Activated T-helper 1 cell treated with anti-CD3 and anti-CD28 coated beads, Interleukin-2, amount 50 U/mL, for 16 hours (primary cell): ENCODE measurements around the gene KCNJ5.
A peak's percentile ranks its signal among the peaks of the same experiment; 100 is the strongest.

ENCODE experiments used
- DNase-seq, 2 donors: peaks; one replicate each; pipeline ENCODE4 v3.0.0-alpha.2; 2020; ENCODE audit warnings: low read depth in 1 of 2, low spot score in 1 of 2

Gene KCNJ5

DNA sequence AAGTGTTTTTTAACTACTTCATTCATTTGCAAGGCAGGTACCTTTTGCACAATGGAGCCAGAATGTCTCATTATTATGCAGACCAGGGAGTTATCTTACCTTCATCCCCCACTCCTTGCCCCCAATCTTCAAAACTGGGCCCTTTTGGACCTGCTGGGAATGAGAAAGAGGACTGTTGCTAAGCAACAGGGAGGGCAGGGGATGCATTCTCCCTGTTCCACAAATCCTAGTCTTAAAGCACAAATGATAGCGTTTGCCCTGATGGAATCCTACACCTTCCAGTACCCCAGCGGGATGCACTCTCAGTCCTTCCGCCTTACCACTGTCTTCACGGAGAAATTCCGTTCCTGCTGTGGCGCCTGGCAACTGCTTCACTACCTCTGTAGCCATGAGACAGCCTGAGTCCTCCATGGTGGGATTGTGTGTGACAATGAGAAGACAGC is 20.0 kb upstream of the KCNJ5 start:
- DNase-seq: no peak

DNA sequence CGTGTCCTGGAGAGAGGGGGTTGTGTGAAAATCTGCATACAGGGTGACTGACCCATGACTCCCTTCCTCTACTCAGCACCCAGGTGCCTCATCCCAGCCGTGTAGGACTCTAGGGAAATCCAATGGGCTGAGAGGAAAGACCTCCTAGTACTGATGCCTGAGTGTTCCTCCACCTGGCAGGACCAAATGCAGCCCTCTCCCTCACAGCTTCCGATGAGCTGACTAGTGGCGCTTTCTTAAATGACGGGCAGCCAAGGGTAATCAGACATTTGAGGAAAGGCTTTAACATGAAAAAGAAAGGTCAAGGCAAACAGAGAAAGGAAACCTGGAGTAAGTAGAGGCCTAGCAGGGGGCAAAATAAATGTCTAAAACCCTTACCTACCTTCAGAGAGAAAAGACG is 19.1 kb upstream of the KCNJ5 start:
- DNase-seq: no peak

DNA sequence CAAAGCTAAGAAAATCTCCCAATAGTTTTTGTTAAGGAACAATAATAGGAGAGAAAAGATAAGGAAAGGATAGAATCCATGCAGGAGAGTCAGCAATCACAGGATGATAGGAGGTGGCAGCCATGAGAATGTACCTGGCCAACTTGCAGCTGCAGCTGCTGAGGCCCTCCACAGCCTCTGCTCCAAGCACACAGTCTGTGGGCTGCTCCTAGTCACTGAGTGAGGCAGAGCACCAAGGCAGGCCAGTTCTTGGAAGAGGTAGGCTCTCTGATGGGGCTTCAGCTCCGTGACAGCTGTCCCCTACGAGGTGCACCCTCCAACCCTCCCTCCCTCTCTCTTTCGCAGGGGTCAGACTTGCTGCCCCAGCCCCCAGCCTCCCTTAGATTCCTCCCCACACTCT is 18.6 kb upstream of the KCNJ5 start:
- no peak for DNase-seq

DNA sequence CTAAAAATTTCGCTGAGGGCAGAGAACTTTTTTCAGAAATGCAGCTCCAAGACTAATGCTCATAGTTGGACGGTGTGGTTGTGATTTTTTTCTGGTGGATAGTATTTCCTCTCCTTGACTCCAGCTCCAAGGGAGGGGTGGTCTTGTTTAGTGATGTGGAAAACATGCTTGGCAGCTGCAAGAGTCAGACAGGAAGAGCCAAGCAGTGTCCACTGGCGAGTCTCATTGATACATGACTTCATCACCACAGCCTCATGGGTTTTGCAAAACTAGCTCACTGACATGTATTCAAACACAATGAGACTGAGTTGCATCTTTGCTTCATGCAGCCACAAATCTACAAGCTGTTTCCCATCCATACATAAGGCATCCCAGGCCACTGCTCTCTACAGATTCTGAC is 16.7 kb upstream of the KCNJ5 start:
- no peak for DNase-seq

DNA sequence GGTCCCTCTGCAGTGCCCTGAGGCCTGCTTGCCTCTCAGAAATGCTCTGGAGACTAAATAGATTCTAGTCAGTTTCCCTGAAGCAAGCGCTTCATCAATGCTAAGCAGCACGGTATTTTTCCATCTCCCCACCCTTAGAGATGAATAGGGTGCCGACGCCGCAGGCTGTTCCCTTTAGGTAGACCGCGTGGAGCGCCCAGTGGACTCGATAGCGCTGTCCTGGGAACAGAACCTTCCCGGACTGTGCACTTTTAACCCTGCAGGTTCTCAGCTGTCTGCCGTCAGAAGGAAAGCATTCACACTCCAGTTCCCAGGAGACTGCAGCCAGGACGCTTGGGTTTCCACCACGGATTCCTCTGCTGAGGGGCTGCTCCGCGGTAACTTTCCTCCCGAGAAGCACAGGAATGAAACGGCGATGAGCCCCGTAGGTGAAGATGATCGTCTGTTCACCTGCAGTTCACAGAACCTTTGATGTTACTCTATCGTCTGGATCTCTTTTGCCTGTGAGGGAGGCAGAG is 15.0 kb upstream of the KCNJ5 start:
- DNase-seq: no peak

DNA sequence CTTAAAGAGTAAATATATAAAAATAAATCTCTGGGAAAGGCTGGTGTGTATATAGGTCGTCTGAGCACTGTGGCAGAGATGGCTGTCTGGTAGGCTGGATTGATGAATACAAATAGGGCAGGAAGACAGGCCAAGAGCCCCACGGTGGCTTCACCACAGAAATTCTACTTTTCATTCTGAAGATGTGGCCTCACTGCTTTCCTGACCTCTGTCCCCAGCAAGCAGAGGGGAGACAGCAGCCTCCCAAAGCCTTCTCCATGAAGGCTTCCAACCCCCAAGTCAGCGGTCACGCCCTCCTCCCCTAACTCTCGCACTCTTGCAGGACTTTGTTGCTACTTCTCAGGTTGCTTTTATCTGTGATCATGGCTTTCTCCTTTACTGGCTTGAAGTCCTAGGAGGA is 13.4 kb upstream of the KCNJ5 start:
- no peak for DNase-seq

DNA sequence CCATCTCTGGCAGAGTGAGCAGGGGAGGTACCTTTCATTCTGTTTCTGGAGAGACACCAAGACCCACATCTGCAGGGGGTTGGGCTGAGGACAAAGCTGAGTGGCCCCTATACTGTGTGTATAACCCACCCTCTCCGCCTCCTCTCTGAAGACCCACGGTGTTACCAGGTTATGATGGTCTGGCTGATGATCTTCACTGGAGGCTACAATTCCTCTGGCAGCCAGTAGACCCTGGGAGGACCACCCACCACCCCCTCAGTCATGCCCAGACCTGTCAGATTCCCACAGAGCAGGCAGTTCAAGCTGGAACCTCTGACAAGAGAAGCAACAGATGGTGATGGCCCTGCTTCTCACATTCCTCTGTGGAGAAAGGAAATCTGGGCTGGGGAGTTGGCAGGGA is 12.7 kb upstream of the KCNJ5 start:
- DNase-seq: no peak

DNA sequence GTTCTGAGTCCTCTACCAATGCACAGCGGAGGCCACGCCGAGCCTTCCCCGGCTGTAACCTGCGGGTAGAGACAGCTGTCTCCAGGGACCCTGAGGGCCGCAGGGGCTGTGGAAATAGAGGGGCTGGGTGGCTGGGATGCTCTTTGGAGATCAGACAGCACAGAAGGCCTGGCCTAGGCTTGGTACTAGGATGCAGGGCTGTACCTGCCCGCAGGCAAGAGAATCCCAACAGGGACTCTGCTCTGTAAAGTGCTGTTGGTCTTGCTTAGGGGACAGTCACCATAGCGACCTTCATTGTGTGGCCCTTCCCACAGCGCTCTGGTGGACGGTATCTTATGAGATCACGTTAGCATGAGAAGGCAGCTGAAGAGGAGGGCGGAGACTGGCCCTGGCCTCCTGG is 11.3 kb upstream of the KCNJ5 start:
- no peak for DNase-seq

DNA sequence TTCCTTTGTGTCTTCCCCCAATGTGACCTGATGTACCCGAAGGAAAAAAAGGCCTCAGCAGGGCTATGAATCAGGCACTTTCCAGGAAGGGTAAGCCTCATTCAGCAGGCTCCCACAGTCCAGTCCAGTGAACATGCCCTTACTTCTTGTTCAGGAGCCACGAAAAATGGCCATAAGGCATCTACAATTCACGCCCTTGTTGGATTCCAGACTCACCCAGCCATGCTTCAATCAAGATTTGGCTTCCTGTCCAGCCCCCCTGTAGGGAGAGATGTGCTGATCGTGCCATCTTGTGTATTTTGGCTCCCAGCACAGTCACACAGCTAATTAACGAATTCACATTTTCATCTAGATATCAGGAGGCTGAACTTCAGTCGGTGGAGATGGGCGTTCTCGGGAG is 9.9 kb upstream of the KCNJ5 start:
- DNase-seq: no peak

DNA sequence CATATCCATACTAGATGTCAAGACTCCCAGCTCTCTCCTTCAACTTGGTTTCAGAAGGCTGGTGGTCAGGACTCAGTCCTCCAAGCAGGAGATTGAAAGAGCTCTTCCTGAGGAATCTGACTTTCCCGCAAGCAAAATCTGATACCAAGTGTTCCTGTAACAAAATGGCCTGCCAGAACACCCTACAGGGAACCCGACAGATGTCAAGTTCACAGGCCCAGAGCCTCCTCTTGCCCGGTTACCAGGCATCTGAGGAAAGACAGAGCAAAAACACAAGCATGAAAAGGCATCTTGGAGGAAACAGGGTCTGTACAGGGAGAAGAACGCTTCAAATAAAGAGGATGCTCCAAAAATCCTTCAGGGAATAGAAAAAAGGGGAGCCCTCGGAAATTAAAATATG is 8.7 kb upstream of the KCNJ5 start:
- no peak for DNase-seq

DNA sequence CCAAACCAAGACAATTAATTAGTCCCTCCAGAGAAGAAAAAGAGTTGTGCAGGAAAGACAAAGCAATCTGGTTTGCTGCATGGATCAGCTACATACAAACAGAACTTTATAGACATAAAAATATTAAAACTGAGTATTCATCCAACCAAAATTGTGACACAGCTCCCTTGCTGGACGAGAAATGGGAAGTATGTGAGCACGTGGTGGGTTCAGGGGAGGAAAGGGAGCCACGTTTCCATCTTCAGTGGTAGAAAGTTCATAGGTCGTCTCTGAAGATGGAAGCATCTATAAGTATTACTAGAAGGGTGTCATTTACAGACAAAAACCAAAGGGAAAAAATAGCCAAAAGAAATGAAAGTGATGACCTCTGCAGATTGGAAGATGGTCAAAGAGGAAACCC is 7.1 kb upstream of the KCNJ5 start:
- no peak for DNase-seq

DNA sequence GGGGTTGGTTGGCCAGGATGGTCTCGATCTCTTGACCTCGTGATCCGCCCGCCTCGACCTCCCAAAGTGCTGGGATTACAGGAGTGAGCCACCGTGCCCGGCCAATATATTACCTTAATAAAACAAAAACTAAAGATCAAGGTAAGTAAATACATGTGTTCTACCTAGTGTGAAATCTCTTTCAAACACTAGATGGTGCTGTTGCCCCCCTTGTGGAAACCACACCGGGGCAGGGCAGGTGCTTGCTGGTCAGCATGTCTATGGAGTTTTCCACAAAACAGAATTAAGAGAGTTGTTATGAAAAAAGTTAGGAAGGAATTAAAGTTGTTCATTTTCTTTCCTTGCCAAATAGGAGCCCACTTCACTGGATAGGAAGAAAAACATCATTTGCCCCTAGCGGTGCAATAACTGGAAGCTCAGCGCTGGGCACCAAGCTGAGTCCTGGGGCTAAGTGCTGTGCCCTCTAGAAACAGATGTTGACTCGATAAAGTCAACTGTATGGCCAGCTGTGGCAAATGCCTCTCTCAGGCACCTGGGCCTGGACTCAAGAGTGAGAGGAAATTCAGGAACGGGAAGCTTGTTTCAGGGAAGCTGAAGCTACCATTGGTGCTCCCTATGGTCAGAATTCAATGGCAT is 6.3 kb upstream of the KCNJ5 start:
- peak in 1 of 2 donors; percentile 25 for DNase-seq

DNA sequence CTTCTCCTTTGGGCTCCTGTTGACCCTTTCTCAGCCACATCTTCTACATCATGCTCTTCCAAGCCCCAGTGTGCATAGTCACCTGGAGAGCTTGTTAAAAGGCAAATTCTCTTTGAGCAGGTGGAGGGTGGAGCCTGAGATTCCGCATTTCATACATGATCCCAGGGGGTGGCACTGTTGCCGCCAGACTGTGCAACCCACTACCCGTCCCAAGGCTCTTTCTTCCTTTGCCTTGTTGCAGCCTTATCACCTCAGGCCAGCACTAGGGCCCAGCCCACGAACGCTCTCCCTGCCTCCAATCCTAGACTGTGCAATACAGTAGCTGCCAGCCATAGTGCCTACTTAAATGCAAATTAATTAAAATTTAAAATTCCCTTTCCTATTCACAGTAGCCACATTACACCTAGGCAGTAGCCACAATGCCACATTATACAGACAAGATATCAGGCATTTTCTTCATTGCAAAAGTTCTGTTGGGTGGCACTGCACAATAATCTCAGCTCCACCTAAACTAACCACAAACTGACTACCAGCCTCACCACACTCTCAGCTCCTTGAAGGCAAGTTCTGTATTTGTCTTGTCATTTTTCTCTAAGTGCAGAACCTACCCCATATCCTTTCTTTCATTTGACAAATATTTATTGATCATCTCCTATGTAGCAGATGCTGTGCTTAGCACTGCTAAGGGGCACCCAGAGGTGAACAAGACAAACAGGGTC is 4.6 kb upstream of the KCNJ5 start:
- DNase-seq: no peak

DNA sequence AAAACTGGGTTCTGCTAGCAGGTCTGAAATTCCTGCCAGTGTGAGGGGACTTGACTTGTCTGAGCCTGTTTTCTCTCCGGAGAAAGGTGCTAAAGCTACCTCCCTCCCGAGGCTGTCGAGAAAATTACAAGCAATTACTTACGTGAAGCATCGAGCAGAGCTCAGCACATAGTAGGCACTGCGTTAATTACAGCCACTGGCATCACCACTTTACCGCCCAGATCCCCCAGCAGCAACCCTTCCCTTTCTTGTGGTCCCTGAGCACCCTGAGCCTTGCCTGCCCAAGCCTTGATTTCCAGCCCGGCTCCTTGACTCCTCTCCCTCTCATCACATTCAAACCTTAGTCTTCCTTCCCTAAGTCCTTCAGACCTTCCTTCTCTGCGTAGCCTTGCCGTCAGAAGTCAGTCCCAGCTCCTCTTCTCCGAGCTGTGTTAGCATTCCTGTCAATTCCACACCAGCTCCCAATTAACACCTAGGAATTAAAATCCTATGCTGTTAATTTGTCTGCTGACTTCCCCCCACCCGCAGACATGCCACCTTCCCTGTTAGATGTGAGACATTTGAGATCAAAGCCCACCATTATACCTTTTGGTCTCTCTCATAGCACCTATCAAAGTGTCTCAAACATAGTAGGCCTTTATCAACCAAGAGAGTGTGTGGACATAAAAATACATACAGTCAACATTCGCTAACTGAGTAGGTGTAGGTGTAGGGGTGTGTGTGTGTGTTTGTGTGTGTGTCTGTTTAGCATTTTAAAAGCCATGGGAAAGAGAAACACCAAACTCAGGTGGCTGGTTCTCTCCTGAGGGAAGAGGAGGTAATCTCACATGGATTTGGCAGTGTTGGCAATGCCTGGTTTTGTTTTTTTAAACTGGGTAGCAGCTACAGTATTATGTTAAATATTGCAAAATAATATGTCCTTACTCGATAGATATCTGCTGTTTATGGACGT is 2.8 kb upstream of the KCNJ5 start:
- no peak for DNase-seq

DNA sequence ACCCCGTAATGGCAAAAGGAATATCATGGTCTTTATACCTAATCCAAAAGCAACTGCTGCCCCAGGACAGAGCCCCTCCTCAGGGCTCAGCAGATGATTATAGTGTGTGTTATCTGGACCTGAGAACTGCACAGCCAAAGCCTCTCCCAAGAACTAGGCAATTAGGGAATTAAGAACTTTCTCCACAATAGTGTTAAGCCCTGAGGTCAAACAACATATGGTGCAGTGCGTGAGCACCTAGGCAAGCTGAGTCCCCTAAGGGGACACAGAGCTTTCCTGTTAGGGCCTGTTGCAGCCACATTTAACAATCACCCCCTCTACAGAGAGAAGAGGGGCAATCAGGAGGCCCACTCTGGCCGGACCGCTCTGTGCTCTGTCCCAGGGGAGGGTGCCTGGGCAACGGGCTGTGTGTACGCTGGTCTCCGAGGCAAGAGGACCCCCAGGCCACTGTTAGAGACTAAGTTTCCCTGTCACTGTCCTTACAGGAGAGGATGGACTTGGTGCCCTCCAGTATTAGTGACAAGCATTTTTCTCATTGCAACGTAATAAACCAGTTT is 1.4 kb upstream of the KCNJ5 start:
- no peak for DNase-seq

DNA sequence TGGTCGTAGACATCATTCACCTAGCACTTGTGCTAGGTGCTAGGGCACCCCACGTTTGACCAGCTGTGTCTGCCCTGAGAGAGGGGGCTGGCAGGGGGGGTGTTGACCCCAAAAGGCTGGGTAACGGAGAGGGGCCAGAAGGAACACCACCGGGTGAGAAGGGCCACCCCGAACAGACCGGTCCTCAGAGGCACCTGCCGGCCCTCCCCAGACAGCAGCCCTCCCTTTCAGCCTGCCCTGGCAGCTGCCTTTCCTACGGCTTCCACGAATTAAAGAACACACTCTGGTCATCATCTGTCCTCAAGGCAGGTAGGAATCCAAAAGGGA is 977 bp upstream of the KCNJ5 start:
- DNase-seq: no peak

DNA sequence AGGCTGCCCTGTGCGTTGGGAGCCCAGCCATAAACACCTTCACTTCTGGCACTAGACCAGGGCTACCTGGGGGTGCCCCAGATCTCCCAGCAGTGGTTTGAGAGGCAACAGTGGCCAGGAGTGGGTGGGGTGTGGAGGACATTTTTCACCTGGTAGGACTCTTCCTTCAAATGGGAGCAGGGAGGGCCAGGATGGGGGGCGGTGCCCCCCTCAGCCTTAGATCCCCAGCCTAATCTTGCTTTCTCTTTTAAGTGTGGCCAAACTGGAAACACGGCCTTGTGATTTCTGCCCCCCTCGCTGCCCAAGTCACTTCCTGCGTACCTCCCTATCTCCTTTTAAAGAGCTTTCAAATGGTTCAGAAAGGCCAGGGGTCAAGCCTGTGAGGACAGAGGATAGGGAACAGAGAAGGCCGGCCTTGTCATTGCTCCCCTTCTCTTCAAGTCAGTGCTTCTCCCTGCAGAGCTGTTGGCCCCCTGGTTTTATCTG is 800 bp downstream of the KCNJ5 start:
- no peak for DNase-seq

DNA sequence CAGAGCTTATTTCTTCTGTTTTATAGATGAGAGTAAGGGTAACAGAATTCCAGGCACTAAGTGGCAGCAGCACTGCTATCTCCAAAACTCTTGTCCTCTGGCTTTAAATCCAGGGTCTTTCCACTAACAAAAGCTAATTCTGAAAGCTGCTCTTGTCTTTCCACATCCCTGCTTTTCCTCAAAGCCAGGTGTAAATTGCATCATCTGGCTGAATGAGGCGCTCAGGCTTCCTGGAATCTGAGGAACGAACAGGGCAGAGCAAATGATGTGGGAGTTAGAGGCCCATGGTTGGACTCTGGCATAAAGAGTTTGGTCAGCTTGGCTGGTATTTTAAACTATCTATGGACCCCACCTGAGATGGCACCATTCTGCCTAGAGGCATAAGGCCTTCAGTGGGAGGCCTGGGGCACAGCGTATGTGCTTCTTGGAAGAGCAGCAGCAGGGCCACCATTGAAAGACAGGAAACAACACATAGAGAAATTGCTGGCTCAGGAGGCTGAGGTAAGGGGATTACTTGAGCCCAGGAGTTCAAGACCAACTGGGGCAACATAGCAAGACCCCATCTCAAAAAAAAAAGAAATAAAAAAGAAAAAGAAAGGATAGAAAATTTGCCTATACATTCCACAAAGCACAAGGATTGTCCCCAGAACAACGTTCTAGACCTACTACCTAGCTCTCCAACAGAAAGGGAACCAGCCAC is 1.9 kb downstream of the KCNJ5 start:
- no peak for DNase-seq

DNA sequence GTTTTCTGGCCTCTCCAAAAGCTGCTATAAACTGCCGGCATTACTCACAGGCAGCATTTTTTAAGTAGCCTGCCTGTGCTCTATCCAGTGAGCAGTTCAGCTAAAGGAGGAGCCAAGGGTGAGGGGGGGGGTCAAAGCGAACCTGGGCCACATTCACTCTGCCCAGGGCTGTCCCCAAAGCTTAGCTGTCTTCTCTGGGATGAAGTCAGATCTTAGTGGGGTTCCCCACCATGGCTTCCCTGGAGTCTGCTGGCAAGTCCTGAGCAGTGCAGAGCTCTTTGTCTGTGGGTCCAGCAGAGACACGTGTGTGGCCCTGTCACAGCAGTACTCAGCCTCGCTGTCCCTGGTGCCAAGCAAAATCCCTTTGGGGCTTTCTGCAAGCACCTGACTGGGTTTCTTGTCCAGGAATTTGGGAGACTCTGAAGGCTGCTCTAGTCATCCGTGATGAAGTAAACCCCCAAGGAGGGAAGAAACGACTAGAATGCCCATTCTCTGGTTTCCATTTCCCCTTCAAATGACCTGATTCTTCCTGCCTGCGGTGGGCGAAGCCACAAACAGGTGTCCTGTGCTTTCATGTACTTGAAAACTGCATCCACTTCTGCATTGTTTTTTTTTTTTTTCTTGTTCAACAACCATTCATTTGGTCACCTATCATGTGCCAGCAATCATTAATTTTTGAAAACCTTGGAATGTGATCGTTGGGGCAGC is 2.6 kb downstream of the KCNJ5 start:
- DNase-seq: no peak

DNA sequence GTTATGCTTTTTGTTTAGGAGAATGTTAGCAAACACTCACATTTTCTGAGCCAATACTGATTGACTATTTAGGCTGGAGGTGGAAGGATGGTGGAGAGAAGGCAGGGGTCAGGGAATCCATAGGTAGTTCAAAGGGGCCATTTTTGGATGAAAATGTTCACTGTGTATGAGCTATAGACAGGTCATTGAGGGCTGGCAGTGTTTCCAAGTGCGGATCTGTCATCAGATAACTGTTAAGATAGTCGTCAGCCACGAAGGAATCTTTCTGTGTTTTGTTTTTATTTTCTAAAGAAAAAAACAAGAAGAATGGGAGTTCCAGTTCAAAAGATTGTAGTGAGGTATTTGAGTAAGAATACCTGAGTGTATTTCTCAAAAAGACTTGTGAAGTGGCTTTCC is 3.1 kb downstream of the KCNJ5 start:
- no peak for DNase-seq
